GM12892 (cell line): ENCODE data around the gene SH3BP5L.

ENCODE experiments used
- POLR2A ChIP-seq: IDR thresholded peaks from 2 replicates; pipeline ENCODE4 v1.6.1; 2011; ENCODE audit warnings: low read depth, low read length, control low read depth
- POLR2AphosphoS5 ChIP-seq: IDR thresholded peaks from 2 replicates; pipeline ENCODE4 v1.6.1; 2011; ENCODE audit warnings: low read depth, low read length, control low read depth

- no peak for TF ChIP-seq POLR2A
- no peak for TF ChIP-seq POLR2AphosphoS5
Measured at GRCh38 chr1:248871837-248872401, 46.2 kb upstream of the SH3BP5L start.
